ENCODE results near the gene RTRAF. TPM values are rescaled to one million over a fixed set of nuclear protein-coding genes. Genes with fewer than 3 reads are reported as not detected.

RTRAF gene
- total RNA-seq, 1 experiment from 2014 or later = 223 TPM

GRCh38 chr14:52032204-52032801 lies 43.0 kb downstream of the RTRAF start:
- intact Hi-C loops (cut with micrococcal nuclease; ENCODE audit: unreplicated experiment) = no loop called here
- Mint-ChIP-seq H3K27ac (ENCODE audit: unreplicated experiment) (no peak overlapping the region), H3K36me3 (ENCODE audit: insufficient read depth, unreplicated experiment) (no peaks in the 10 kb centered on the region), H3K4me3 (ENCODE audit: unreplicated experiment) (no peak overlapping the region), H3K4me1 (ENCODE audit: low read depth, unreplicated experiment) (no peaks in the 10 kb centered on the region), H3K9me3 (ENCODE audit: unreplicated experiment) (no peaks in the 10 kb centered on the region), H3K27me3 (ENCODE audit: insufficient read depth, unreplicated experiment) (no peaks in the 10 kb centered on the region)
- Histone ChIP-seq H3K4me3 (ENCODE audit: low read depth, low read length) (no peak overlapping the region), H3K9me3 (no peaks in the 10 kb centered on the region), H3K4me1 (no peaks in the 10 kb centered on the region), H3K36me3 (ENCODE audit: control insufficient read depth, insufficient read depth, low read length) (no peaks in the 10 kb centered on the region), H3K27me3 (replicated peaks; ENCODE audit: control insufficient read depth, insufficient read depth, low read length) (no peaks in the 10 kb centered on the region)
- POLR2A ChIA-PET = no interaction called here
- CTCF ChIA-PET = no interaction called here
- BruUV-seq (replicated peaks) = no TSS peak
- DNase-seq = no peak
- TF ChIP-seq CTCF (IDR thresholded peaks at IDR 0.05; ENCODE audit: insufficient read depth in 1 of 2, low read depth in 1 of 2, low read length in 1 of 2, severe bottlenecking in 1 of 2, unreplicated experiment in 1 of 2) = no peak

- ChIA-PET CTCF (no interaction called here), POLR2A (no interaction called here)
- no peak for TF ChIP-seq CTCF (IDR thresholded peaks at IDR 0.05; ENCODE audit: insufficient read depth in 1 of 2, low read depth in 1 of 2, low read length in 1 of 2, severe bottlenecking in 1 of 2, unreplicated experiment in 1 of 2)
- BruUV-seq (replicated peaks) = no TSS peak
- Histone ChIP-seq H3K4me3 (ENCODE audit: low read depth, low read length) (no peak overlapping the region), H3K9me3 (no peaks in the 10 kb centered on the region), H3K27me3 (replicated peaks; ENCODE audit: control insufficient read depth, insufficient read depth, low read length) (no peaks in the 10 kb centered on the region), H3K36me3 (ENCODE audit: control insufficient read depth, insufficient read depth, low read length) (no peaks in the 10 kb centered on the region), H3K4me1 (no peaks in the 10 kb centered on the region)
- no peaks in the 10 kb centered on the region for H3K4me1 Mint-ChIP-seq (ENCODE audit: low read depth, unreplicated experiment)
- no peaks in the 10 kb centered on the region for H3K9me3 Mint-ChIP-seq (ENCODE audit: unreplicated experiment)
- intact Hi-C loops (cut with micrococcal nuclease; ENCODE audit: unreplicated experiment) = no loop called here
- H3K27me3 Mint-ChIP-seq (ENCODE audit: insufficient read depth, unreplicated experiment) = no peaks in the 10 kb centered on the region
- no peaks in the 10 kb centered on the region for H3K36me3 Mint-ChIP-seq (ENCODE audit: insufficient read depth, unreplicated experiment)
- H3K27ac Mint-ChIP-seq (ENCODE audit: unreplicated experiment) = no peak overlapping the region
- no peak for DNase-seq
- H3K4me3 Mint-ChIP-seq (ENCODE audit: unreplicated experiment) = no peak overlapping the region
Observed at GRCh38 chr14:52033101-52033642, 43.8 kb downstream of the RTRAF start.

GRCh38 chr14:52039124-52039815 lies 49.9 kb downstream of the RTRAF start:
- no peak for DNase-seq
- POLR2A ChIA-PET = no interaction called here
- no peaks in the 10 kb centered on the region for H3K36me3 ChIP-seq (ENCODE audit: control insufficient read depth, insufficient read depth, low read length)
- no peaks in the 10 kb centered on the region for H3K9me3 ChIP-seq
- Mint-ChIP-seq H3K9me3 (ENCODE audit: unreplicated experiment) (no peaks in the 10 kb centered on the region), H3K27ac (ENCODE audit: unreplicated experiment) (no peak overlapping the region), H3K4me3 (ENCODE audit: unreplicated experiment) (no peak overlapping the region), H3K36me3 (ENCODE audit: insufficient read depth, unreplicated experiment) (no peaks in the 10 kb centered on the region), H3K27me3 (ENCODE audit: insufficient read depth, unreplicated experiment) (no peaks in the 10 kb centered on the region), H3K4me1 (ENCODE audit: low read depth, unreplicated experiment) (no peaks in the 10 kb centered on the region)
- no TSS peak for BruUV-seq (replicated peaks)
- no peaks in the 10 kb centered on the region for H3K27me3 ChIP-seq (replicated peaks; ENCODE audit: control insufficient read depth, insufficient read depth, low read length)
- intact Hi-C loops (cut with micrococcal nuclease; ENCODE audit: unreplicated experiment) = no loop called here
- CTCF ChIA-PET = no interaction called here
- no peak overlapping the region for H3K4me3 ChIP-seq (ENCODE audit: low read depth, low read length)
- TF ChIP-seq CTCF (IDR thresholded peaks at IDR 0.05; ENCODE audit: insufficient read depth in 1 of 2, low read depth in 1 of 2, low read length in 1 of 2, severe bottlenecking in 1 of 2, unreplicated experiment in 1 of 2) = no peak
- H3K4me1 ChIP-seq = no peaks in the 10 kb centered on the region
